ENCODE results near the gene PIK3R3. TPM values are rescaled to one million over a fixed set of nuclear protein-coding genes. Genes with fewer than 3 reads are reported as not detected.

The PIK3R3 gene
- total RNA-seq, 1 donor from 2014 or later: 3.3 TPM

DNA sequence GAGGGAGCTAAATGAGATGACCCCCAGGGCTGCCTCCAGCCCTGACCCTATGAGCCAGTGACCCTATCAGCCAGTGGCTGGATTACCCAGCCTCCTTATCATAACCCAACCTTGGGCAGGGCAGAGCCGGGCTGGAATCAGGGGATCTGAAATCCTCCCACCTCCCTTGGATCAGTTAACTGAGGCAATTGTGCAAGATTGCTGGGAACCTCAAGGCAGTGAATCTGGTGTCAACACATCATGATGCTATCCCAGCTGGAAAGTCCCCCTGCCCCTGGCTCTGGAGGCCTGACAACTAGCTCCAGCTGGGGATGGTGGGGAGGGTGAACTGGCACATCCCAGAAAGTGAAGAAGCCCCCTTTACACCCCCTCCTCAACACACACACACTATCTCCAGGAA is 36.0 kb upstream of the PIK3R3 start:
- no peak overlapping the region for H3K4me3 ChIP-seq (ENCODE audit: low read depth, low read length)
- no peak for DNase-seq (ENCODE audit: low read depth)
- TF ChIP-seq, protein P1, sequence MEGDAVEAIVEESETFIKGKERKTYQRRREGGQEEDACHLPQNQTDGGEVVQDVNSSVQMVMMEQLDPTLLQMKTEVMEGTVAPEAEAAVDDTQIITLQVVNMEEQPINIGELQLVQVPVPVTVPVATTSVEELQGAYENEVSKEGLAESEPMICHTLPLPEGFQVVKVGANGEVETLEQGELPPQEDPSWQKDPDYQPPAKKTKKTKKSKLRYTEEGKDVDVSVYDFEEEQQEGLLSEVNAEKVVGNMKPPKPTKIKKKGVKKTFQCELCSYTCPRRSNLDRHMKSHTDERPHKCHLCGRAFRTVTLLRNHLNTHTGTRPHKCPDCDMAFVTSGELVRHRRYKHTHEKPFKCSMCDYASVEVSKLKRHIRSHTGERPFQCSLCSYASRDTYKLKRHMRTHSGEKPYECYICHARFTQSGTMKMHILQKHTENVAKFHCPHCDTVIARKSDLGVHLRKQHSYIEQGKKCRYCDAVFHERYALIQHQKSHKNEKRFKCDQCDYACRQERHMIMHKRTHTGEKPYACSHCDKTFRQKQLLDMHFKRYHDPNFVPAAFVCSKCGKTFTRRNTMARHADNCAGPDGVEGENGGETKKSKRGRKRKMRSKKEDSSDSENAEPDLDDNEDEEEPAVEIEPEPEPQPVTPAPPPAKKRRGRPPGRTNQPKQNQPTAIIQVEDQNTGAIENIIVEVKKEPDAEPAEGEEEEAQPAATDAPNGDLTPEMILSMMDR (conservative IDR thresholded peaks at IDR 0.05; ENCODE audit: low read depth, low read length): no peak

DNA sequence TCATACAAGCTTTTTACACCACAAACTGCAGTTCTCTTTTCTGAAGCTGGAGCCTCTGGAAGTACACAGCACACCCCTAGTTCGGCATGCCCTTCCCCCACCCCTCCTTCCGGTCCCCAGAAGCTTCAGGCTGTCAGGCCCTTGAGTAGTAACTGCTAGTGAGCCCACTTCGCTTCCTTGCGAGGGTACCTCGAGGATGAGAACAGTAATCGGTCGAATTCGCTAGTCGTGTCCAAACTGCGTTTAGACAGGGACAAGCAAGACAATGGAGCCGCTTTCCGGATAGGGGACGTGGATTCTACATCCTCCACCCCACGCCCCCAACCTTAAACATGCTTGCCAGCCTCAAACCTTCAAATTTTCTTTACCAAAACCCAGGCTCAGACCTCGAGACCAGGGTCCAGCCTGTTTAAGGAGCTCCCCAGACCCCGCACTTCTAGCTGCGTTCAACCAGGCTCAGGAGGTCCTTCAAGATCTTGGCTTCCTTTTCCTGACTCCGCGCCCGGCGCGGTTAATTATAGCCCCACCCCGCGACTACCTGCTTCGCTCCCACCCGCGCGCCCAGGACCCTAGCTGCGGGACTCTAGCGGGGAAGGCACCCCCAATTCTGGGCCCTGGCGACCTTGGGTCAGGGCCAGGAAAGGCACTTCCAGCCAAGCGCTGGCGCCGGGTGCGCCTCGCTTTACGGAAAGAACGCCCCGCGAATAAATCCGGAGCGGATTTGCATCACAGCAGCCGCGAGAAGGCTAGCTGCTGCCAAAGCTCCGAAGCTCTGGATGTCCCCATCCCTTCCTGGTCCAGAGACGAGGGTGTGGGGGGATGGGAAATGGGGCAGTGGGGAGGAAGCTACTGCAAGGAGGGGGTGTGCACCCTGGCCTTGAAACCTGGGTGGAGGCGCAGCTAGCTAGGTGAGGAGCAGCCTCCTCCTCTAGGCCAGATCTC is 34.4 kb upstream of the PIK3R3 start:
- no peak for DNase-seq (ENCODE audit: low read depth)
- TF ChIP-seq, protein P1 (conservative IDR thresholded peaks at IDR 0.05; ENCODE audit: low read depth, low read length): no peak
- H3K4me3 ChIP-seq (ENCODE audit: low read depth, low read length): peak overlapping the region; percentile 35

DNA sequence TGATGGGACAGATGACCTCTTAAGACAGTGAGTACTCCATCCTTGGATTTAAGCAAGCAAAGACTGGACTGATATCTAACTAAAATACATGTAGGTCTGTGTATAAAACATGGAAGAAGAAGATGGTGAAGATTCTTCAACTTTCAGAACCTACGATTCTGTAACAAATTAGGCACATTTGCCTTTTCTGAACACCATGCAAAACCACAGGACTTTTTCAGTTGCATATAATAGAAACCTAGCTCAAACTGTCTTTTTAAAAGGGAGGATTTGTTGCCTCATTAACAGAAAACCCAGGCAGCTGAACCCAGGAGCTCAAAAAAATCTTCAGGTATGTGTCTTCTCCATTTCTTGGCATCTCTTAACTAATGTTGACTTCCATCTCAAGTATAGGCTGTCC is 27.8 kb upstream of the PIK3R3 start:
- no peak overlapping the region for H3K4me3 ChIP-seq (ENCODE audit: low read depth, low read length)
- TF ChIP-seq, protein P1 (conservative IDR thresholded peaks at IDR 0.05; ENCODE audit: low read depth, low read length): no peak
- DNase-seq (ENCODE audit: low read depth): no peak

DNA sequence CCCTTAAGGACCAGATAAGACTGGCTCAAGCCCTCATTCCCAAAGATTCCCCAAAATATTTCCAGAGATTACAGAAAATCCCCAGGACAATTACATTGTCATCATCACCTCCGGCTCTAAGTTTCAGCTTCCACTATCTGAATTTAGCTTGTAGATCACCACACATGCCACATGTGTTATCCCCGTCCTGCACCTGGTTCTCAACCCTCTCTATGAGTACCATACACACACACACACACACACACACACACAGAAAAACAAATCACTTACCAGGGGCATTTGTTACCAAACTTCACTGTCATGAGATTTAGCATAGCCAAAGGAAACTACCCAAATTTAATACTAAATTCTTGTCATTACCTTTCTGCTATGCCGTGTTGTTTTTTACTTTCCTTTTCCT is 27.1 kb upstream of the PIK3R3 start:
- DNase-seq (ENCODE audit: low read depth): no peak
- TF ChIP-seq, protein P1 (conservative IDR thresholded peaks at IDR 0.05; ENCODE audit: low read depth, low read length): no peak
- no peak overlapping the region for H3K4me3 ChIP-seq (ENCODE audit: low read depth, low read length)

DNA sequence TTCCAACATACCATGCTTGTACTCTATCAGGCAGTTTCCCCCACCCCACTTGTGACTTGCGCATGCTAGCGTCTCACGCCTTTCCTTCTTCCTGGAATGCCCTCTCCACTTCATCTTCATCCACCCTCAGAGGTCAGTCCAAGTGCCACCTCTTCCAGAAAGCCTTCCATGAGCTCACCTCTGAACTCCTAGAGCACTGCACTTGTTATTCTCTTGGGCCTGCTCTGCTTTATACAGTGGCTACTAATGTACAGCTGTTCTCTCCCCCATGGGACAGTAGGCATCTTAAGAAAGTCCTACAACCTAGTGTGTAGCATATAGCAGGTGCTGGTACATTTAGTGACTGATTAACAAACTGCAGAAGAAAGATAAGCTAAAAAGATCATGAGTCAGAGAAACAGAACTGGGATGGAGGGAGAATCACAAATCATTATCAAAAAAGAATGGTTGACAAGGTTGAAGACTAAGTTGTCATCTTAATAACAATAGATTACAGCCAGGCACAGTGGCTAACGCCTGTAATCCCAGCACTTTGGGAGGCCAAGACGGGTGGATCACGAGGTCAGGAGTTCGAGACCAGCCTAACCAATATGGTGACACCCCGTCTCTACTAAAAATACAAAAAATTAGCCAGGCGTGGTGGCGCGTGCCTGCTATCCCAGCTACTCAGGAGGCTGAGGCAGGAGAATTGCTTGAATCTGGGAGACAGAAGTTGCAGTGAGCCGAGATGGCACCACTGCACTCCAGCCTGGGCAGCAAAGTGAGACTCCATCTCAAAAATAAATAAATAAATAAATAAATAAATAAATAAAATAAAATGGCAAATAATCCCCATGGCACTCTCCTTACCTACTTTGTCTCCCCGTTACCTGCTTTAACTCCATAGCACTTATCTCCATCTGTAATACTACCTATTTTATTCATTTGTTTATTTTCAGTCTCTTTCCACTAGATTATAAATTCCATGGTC is 26.2 kb upstream of the PIK3R3 start:
- TF ChIP-seq, protein P1 (conservative IDR thresholded peaks at IDR 0.05; ENCODE audit: low read depth, low read length): no peak
- H3K4me3 ChIP-seq (ENCODE audit: low read depth, low read length): no peak overlapping the region
- DNase-seq (ENCODE audit: low read depth): no peak

DNA sequence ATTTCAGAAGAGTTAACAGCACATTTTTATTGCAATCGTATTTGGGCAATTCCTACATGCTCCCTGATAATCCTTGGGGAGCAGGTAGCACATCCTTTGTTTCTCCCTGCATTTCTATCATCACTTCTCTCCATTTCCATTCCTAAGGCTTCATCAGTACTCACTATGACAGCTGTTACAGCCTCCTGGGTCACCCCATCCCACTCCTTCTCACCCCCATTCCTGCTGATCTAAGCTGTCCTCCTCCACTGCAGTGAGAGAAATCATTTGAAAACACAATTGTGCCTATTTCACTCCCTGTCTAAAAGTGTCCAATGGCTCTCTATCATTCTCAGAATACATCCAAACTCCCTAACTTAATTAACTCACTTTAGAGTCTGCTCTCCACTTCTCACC is 25.5 kb upstream of the PIK3R3 start:
- TF ChIP-seq, protein P1 (conservative IDR thresholded peaks at IDR 0.05; ENCODE audit: low read depth, low read length): no peak
- no peak for DNase-seq (ENCODE audit: low read depth)
- no peak overlapping the region for H3K4me3 ChIP-seq (ENCODE audit: low read depth, low read length)
